ENCODE measurements around the gene SMG9. TPM values are rescaled to one million over a fixed set of nuclear protein-coding genes. Genes with fewer than 3 reads are reported as not detected.
"Not testable (repeated sequence)": the region's sequence is repeated elsewhere in the genome, so short reads cannot be mapped to it uniquely, and the experiment has no call there.

Gene SMG9
- polyA plus RNA-seq, 3 donors: 1.3 to 26.1 (median 2.4) TPM

GRCh38 chr19:43776286-43776685 is 21.5 kb upstream of the SMG9 start:
- Histone ChIP-seq H3K9ac (ENCODE audit: insufficient read depth, low read length, poor library complexity, severe bottlenecking) (no peak overlapping the region), H3K4me1 (ENCODE audit: control insufficient read depth in 1 of 2, insufficient read depth in 2 of 2, low read length in 2 of 2) (peaks cover 66 to 79% of the 10 kb centered on the region in 2 donors)

GRCh38 chr19:43775299-43775890 is 20.6 kb upstream of the SMG9 start:
- Histone ChIP-seq H3K9me3 (replicated peaks in 1 of 2; ENCODE audit: control insufficient read depth in 1 of 2, insufficient read depth in 1 of 2, low read length in 2 of 2) (no peaks in the 10 kb centered on the region), H3K27ac (ENCODE audit: low read depth in 1 of 2, low read length in 2 of 2) (no peak overlapping the region), H3K9ac (ENCODE audit: insufficient read depth, low read length, poor library complexity, severe bottlenecking) (no peak overlapping the region), H3K4me3 (replicated peaks in 1 of 3; ENCODE audit: low read depth in 2 of 3, low read length in 3 of 3) (no peak overlapping the region), H3K27me3 (ENCODE audit: control insufficient read depth in 2 of 2, insufficient read depth in 2 of 2, low read length in 2 of 2) (no peaks in the 10 kb centered on the region), H3K79me2 (ENCODE audit: insufficient read depth, low read length) (peaks cover 86% of the 10 kb centered on the region), H4K20me1 (ENCODE audit: insufficient read depth, low read length) (peaks cover 10% of the 10 kb centered on the region), H3K36me3 (replicated peaks in 1 of 2; ENCODE audit: control insufficient read depth in 1 of 2, insufficient read depth in 2 of 2, low read length in 2 of 2) (peaks cover 41 to 60% of the 10 kb centered on the region in 2 donors), H2AFZ (ENCODE audit: insufficient read depth, low read depth, low read length, poor library complexity, severe bottlenecking) (no peak overlapping the region), H3K4me2 (replicated peaks; ENCODE audit: extremely low read depth, low read length, poor library complexity, severe bottlenecking) (no peak overlapping the region), H3K4me1 (ENCODE audit: control insufficient read depth in 1 of 2, insufficient read depth in 2 of 2, low read length in 2 of 2) (peaks cover 68 to 79% of the 10 kb centered on the region in 2 donors)
- Mint-ChIP-seq H3K4me3 (no peak overlapping the region), H3K9me3 (peaks cover 0 to 3% (median 0%) of the 10 kb centered on the region in 7 donors), H3K4me1 (peaks cover 67% of the 10 kb centered on the region), H3K27ac (peak overlapping the region in 3 of 7 donors; percentile 31 to 63 (median 52)), H3K27me3 (ENCODE audit: low read depth in 3 of 3) (peaks cover 0 to 6% (median 2%) of the 10 kb centered on the region in 3 donors), H3K36me3 (peaks cover 38 to 57% of the 10 kb centered on the region in 2 donors)
- intact Hi-C loops (cut with micrococcal nuclease): no loop called here
- TF ChIP-seq CTCF (IDR thresholded peaks at IDR 0.05): no peak
- 97% methylated on average over 5 of the region's 7 CpGs for WGBS (ENCODE audit: insufficient coverage)
- no peak for DNase-seq

More at GRCh38 chr19:43776286-43776685, 21.5 kb upstream of the SMG9 start:
- TF ChIP-seq CTCF (IDR thresholded peaks at IDR 0.05): no peak
- Mint-ChIP-seq H3K36me3 (peaks cover 29 to 48% of the 10 kb centered on the region in 2 donors), H3K9me3 (peaks cover 0 to 3% (median 0%) of the 10 kb centered on the region in 7 donors), H3K27ac (peak overlapping the region in 4 of 7 donors; percentile 33 to 75 (median 58)), H3K27me3 (ENCODE audit: low read depth in 3 of 3) (peaks cover 0 to 5% (median 2%) of the 10 kb centered on the region in 3 donors), H3K4me1 (peaks cover 66% of the 10 kb centered on the region), H3K4me3 (peak overlapping the region in 1 of 2 donors; percentile 96)
- intact Hi-C loops (cut with micrococcal nuclease): no loop called here
- Histone ChIP-seq H3K79me2 (ENCODE audit: insufficient read depth, low read length) (peaks cover 95% of the 10 kb centered on the region), H4K20me1 (ENCODE audit: insufficient read depth, low read length) (peaks cover 10% of the 10 kb centered on the region), H2AFZ (ENCODE audit: insufficient read depth, low read depth, low read length, poor library complexity, severe bottlenecking) (no peak overlapping the region), H3K9me3 (replicated peaks in 1 of 2; ENCODE audit: control insufficient read depth in 1 of 2, insufficient read depth in 1 of 2, low read length in 2 of 2) (no peaks in the 10 kb centered on the region), H3K27ac (ENCODE audit: low read depth in 1 of 2, low read length in 2 of 2) (peak overlapping the region; percentile 81 to 85), H3K27me3 (ENCODE audit: control insufficient read depth in 2 of 2, insufficient read depth in 2 of 2, low read length in 2 of 2) (no peaks in the 10 kb centered on the region), H3K4me2 (replicated peaks; ENCODE audit: extremely low read depth, low read length, poor library complexity, severe bottlenecking) (peak overlapping the region; percentile 98), H3K36me3 (replicated peaks in 1 of 2; ENCODE audit: control insufficient read depth in 1 of 2, insufficient read depth in 2 of 2, low read length in 2 of 2) (peaks cover 32 to 51% of the 10 kb centered on the region in 2 donors), H3K4me3 (replicated peaks in 1 of 3; ENCODE audit: low read depth in 2 of 3, low read length in 3 of 3) (peak overlapping the region in 1 of 3 experiments; percentile 85)
- no peak for DNase-seq
- 75% methylated on average over 8 of the region's 11 CpGs for WGBS (ENCODE audit: insufficient coverage)

GRCh38 chr19:43774940-43775258 is 20.1 kb upstream of the SMG9 start:
- WGBS (ENCODE audit: insufficient coverage): no CpG with 5 or more reads among the region's 11 CpGs
- Mint-ChIP-seq H3K36me3 (peaks cover 42 to 62% of the 10 kb centered on the region in 2 donors), H3K4me1 (peaks cover 68% of the 10 kb centered on the region), H3K4me3 (peak overlapping the region in 1 of 2 donors; percentile 51), H3K27ac (peak overlapping the region in 6 of 7 donors; percentile 31 to 79 (median 58))
- peaks cover 84% of the 10 kb centered on the region for H3K79me2 ChIP-seq (ENCODE audit: insufficient read depth, low read length)
- H2AFZ ChIP-seq (ENCODE audit: insufficient read depth, low read depth, low read length, poor library complexity, severe bottlenecking); H4K20me1 ChIP-seq (ENCODE audit: insufficient read depth, low read length); H3K9me3 Mint-ChIP-seq; H3K4me3 ChIP-seq (replicated peaks in 1 of 3; ENCODE audit: low read depth in 2 of 3, low read length in 3 of 3); H3K9me3 ChIP-seq (replicated peaks in 1 of 2; ENCODE audit: control insufficient read depth in 1 of 2, insufficient read depth in 1 of 2, low read length in 2 of 2); DNase-seq; H3K27me3 Mint-ChIP-seq (ENCODE audit: low read depth in 3 of 3); H3K27me3 ChIP-seq (ENCODE audit: control insufficient read depth in 2 of 2, insufficient read depth in 2 of 2, low read length in 2 of 2); intact Hi-C loops (cut with micrococcal nuclease); H3K27ac ChIP-seq (ENCODE audit: low read depth in 1 of 2, low read length in 2 of 2); H3K9ac ChIP-seq (ENCODE audit: insufficient read depth, low read length, poor library complexity, severe bottlenecking): not testable (repeated sequence)
- H3K36me3 ChIP-seq (replicated peaks in 1 of 2; ENCODE audit: control insufficient read depth in 1 of 2, insufficient read depth in 2 of 2, low read length in 2 of 2): peaks cover 46 to 65% of the 10 kb centered on the region in 2 donors
- peak overlapping the region; percentile 3 for H3K4me2 ChIP-seq (replicated peaks; ENCODE audit: extremely low read depth, low read length, poor library complexity, severe bottlenecking)
- H3K4me1 ChIP-seq (ENCODE audit: control insufficient read depth in 1 of 2, insufficient read depth in 2 of 2, low read length in 2 of 2): peaks cover 69 to 79% of the 10 kb centered on the region in 2 donors

All from CD14-positive monocyte (primary cell).